Choroid plexus epithelial cell (primary cell): Measurements from ENCODE around the gene ADAMTS8.
"Not testable (repeated sequence)": the region's sequence is repeated elsewhere in the genome, so short reads cannot be mapped to it uniquely, and the experiment has no call there.

Experiments
- DNase-seq: peaks from one replicate; pipeline ENCODE4 v3.0.0-alpha.2; 2010; ENCODE audit warnings: low read depth
- H3K4me3 ChIP-seq: 2 replicates; pipeline ENCODE4 v1.5.1; 2011; ENCODE audit warnings: low read depth, mild to moderate bottlenecking, control low read depth, low read length, moderate library complexity
- CTCF ChIP-seq: conservative IDR thresholded peaks from 2 replicates; pipeline ENCODE4 v1.5.1; 2011; ENCODE audit warnings: low read depth, mild to moderate bottlenecking, control low read depth, inconsistent platforms, low read length, moderate library complexity

The ADAMTS8 gene

DNA sequence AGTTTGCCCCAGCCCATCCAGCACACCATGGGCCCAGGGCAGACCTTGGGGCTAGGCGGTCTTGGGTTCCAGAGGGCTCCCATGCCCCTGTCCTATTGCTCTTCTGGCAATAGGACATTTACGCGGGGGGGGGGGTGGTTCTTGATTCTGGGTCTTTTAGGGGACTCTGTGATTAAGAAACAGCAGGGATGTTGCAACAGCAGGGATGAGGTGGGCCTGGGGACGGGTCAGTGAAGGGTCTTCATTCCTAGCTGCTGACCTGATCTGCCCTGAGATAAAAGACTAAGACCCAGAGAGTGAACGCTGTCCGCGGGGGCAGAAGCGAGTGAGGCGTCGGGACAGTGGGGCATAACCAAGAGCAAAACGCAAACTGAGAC is 19.6 kb upstream of the ADAMTS8 start:
- H3K4me3 ChIP-seq, result peak overlapping the region; percentile 70
- no peak for DNase-seq
- no peak for TF ChIP-seq CTCF

- H3K4me3 ChIP-seq, result no peak overlapping the region
- no peak for DNase-seq
- no peak for TF ChIP-seq CTCF
These were observed 17.4 kb upstream of the ADAMTS8 start for GRCh38 chr11:130445788-130446187.

GRCh38 chr11:130442737-130443136 is 14.3 kb upstream of the ADAMTS8 start:
- TF ChIP-seq CTCF, result no peak
- no peak overlapping the region for H3K4me3 ChIP-seq
- DNase-seq, result no peak

- TF ChIP-seq CTCF, result no peak
- H3K4me3 ChIP-seq, result no peak overlapping the region
- DNase-seq, result no peak
These were observed 13.3 kb upstream of the ADAMTS8 start for GRCh38 chr11:130441719-130442118.

DNA sequence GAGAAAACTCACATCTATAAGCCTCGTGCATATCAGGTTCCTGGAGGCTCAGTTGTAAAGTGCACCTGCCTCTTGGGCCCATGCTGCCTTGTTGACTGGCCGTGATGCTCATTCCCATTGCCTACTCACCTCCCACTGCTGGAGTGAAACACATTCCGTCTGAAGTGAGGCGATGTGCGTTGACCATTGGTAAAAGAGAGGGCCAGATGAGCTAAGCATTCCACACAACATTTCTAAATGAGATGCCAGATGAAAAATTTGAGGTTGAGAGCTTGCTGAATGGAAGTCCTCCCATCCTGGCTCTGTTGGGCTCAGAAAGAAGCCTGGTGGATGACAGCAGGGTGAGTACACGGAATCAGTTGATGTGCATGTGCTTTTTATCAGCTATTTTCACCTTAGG is 11.5 kb upstream of the ADAMTS8 start:
- TF ChIP-seq CTCF, result no peak
- no peak for DNase-seq
- H3K4me3 ChIP-seq, result no peak overlapping the region

DNA sequence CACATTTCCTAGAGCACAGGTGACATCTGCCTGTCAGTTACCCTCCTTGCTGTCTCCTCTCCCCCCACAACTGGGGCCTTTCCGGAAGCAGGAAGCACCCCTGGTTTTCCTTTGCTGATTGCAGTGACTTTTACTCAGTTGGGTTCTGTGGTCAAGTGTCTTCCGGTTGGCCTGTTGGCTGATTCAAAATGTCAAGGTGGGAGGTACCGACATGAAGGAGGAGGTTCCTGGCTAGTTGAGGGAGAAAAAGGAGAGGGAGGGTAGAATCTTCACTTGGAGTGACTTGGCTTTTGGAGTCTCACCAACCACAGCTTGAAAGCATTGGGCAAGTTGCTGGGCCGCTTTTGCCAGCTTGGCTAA is 10.7 kb upstream of the ADAMTS8 start:
- DNase-seq, result no peak
- H3K4me3 ChIP-seq, result no peak overlapping the region
- TF ChIP-seq CTCF, result no peak

DNA sequence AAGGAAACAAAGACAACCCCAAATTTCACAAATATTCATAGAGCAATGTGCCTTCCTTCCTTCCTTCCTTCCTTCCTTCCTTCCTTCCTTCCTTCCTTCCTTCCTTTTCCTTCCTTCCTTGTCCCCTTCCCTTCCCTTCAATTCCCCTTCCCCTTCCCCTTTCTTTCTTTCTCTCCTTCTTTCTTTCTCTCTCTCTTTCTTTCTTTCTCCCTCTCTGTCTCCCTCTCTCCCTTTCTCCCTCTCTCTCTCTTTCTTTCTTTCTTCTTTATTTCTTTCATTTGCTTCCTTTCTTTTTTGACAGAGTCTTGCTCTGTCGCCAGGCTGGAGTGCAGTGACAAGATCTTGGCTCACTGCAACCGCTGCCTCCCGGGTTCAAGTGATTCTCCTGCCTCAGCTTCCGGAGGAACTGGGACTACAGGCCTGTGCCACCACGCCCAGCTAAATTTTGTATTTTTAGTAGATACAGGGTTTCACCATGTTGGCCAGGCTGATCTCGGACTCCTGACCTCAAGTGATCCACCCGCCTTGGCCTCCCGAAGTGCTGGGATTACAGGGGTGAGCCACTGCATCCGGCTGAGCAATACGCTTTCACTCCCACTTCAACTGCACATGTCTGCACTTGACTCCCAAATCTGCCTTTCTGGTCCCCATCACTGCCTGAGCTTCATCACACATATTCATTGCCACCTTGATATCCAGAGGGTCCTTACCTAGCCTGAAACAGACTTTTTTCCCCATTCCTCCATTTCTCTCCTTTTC is 10.2 kb upstream of the ADAMTS8 start:
- DNase-seq, H3K4me3 ChIP-seq: not testable (repeated sequence)

- H3K4me3 ChIP-seq, result no peak overlapping the region
- no peak for TF ChIP-seq CTCF
- no peak for DNase-seq
These were observed 9.4 kb upstream of the ADAMTS8 start for GRCh38 chr11:130437848-130438247.
